Measurements from ENCODE around the gene C12orf60.

Gene C12orf60

GRCh38 chr12:14873440-14874185 is 70.1 kb downstream of the C12orf60 start:
- DNase-seq (ENCODE audit: low spot score), result no peak
